T-helper 1 cell treated with Interleukin-12 subunit alpha and Interleukin-12 subunit beta and Interleukin-4 antibody, amounts not matched to agents 30 ng/mL and 1 ng/mL, for 36 hours (primary cell): ENCODE data around the gene ZFP36L2. TPM values are rescaled to one million over a fixed set of nuclear protein-coding genes. Genes with fewer than 3 reads are reported as not detected.

Source experiments
- intact Hi-C: fragments of 100-400 bp; cut with micrococcal nuclease; formaldehyde crosslinking; loops from one replicate; pipeline ENCODE4 v1.15.1; 2024
- total RNA-seq: library from RNA; stranded (reverse); gene quantifications from 2 replicates; pipeline ENCODE4 v1.2.3, GENCODE V29; 2022

Gene ZFP36L2
- total RNA-seq, 1 donor from 2014 or later = 142 TPM

- intact Hi-C loops = no loop called here
Measured at GRCh38 chr2:43248621-43249020, 22.2 kb upstream of the ZFP36L2 start.

DNA sequence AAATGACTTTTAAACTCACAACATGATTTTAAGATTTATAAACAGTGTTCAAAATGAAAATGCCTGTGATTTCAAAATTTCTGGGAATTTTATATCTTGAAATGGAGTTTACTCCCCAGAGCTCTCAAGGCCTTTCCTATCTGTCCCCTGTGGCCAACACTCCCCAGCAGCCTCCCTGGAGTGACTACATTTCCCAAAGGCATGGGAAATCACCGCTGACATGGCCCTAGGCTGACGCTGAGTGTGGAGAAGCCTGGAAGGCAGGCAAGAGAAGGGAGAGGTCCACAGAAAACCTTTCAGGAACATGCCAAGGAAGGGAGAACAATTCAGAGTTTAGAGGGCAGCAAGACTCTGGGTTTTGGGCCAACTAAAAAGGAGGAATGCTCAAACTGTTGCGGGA is 20.2 kb upstream of the ZFP36L2 start:
- intact Hi-C loops = no loop called here

DNA sequence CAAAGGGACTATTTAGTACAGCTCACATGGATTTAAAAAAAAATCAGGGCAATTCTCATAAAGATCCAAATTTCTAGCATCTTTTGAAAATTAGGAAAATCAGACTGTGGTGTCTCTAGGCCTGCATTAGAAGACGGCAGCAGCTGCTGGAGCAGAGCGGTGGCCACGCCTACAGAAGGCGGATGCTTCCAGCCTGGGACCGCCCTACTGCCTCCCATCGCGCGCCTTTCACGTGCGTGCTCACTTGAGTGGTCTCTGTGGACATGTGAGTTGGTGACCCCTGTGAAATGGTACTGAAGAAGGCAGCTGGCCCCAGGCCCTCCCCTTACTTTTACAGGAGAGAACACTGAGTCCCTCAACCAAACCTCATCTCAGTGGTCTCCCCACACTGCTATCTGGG is 15.2 kb upstream of the ZFP36L2 start:
- intact Hi-C loops = no loop called here

- intact Hi-C loops = no loop called here
Measured at GRCh38 chr2:43240766-43241150, 14.4 kb upstream of the ZFP36L2 start.

DNA sequence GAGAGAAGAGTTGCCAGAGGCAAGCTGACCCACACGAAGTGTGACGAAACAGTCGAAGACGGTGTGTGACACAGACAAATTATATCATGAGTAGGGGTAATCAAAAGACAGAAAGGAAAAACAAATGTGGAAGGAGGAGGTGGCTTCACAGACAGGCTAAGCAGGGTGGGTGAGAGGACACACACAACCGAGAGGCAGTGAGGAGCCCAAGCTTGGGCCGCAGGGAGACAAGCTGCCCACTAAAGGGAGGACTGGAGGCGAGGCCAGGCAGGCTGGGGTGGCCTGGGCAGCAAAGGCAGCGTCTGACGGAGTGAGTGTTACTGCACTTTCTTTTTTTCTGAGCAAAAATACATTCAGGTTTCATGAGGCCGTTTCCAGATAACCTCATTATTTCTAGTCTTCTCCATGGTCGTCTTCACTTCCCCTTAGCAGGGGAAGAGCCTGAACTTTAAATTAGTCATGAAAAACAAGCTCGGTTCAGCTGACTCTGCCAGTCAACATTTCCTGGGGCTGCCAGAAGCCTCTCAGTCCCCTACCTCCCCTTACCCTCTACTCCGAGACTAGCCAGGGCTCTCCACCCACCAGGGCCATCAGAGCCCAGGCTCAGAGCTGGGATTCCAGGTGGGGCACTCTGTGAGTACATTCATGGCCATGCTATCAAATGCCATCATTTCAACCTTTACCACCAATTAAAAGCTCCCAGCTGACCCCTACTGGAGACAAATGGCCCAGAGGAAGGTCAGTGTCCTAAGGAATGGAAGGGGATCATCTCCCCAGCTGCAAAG is 13.8 kb upstream of the ZFP36L2 start:
- intact Hi-C loops = no loop called here

- intact Hi-C loops = no loop called here
Measured at GRCh38 chr2:43238813-43239212, 12.4 kb upstream of the ZFP36L2 start.

DNA sequence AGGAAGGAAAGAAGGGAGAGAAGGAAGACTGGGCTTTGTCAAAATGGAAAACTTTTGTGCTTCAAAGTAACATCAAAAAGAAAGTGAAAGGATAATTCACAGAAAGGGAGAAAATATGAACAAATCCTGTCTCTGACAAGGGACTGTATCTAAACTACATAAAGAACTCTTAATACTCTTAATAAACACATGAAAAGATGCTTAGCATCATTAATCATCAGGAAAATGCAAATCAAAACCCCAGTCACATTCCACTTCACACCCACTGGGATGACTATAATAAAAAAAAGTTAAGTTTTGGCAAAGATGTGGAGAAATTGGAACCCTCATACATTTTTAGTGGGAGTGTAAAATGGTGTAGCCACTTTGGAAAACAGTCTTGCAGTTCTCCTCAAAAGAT is 11.8 kb upstream of the ZFP36L2 start:
- intact Hi-C loops = no loop called here

DNA sequence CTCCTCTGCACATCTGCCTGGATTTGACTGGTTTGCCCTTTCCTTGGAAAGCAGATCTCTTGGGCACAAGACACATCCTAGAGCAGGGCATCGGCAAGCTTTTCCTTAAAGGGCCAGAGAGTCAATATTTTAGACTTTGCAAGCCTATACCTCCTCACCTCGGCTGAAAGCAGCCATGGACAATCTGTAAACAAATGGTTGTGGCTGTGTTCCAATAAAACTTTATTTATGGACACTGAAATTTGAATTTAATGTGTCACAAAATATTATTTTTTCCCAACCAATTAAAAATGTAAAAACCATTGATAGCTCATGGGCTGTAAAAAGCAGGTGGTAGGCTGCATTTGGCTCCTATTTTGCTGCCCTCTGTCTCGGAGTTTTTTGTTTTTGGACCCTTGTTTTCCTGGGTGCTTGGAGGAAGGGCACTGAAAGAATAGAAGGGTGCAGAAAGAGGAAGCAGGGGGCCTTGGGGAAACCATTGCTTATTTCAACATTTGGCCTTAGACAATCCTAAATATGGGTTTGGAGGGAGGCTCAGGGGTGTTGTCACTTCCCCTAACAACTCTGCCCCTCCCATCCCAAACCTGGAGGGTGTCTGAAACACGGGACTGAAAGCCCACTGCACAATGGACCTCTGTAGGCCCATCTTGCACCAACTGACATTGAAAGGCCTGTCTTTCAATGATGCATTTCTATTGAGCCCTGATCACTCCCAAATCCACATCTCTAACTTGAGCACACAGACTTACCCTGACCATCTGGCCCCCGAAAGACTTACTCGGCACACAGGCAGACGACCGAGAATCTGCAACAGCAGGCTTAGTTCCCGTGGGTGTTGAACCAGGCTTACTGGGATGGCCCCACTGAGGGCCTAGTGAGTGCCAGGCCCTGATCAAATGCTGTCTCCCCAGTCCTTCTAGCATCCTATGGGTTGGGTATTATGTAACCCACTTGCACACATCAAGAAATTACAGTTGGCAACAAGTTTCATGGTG is 7.1 kb upstream of the ZFP36L2 start:
- intact Hi-C loops = no loop called here

- intact Hi-C loops = no loop called here
Measured at GRCh38 chr2:43230951-43231827, 4.8 kb upstream of the ZFP36L2 start.

- intact Hi-C loops = no loop called here
Measured at GRCh38 chr2:43230351-43230885, 4.0 kb upstream of the ZFP36L2 start.

DNA sequence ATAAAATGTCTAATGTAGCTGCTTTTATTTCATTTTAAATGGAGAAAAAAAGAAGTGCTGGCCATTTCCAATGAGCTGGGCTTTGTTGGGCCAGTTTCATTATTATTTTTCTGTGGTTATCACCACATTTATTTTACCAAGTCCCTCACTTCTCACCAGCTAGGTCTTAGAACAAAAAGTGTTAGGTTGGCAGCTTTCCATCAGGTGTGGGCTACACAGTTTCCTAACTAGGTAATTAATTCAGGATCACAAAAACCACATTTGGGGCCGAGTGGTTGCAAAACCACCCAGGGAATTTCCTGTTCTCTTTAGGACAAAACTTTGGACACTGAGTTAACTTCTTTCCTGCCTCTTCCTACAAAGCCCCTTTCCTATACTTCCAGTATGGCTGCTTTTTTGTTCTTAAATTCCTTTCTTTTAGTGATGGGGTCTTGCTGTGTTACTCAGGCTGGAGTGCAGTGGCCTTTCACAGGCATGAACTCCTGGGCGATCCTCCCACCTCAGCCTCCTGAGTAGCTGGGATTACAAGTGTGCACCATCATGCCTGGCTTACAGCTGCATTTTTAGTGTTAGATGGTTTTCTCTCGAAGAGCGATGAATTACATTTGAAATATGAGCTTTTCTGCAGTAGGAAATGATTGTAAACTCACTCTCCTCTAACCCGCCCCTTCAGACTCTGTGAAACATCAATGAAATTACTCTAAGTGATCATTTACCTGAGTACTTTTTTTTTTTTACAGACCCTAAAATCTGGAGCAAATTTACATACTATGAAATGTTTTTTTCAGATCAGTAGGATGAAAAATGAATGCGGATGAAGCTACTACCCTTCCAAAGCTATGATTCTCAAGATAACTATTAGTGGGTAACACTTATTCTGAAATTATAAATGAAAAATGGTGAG is 2.6 kb upstream of the ZFP36L2 start:
- intact Hi-C loops = loop anchor here (1.0 to 10.0 kb wide), 17 partner anchors 9 to 940 kb away; partner anchors contain the start of genes DYNC2LI1, PPM1B and THADA

DNA sequence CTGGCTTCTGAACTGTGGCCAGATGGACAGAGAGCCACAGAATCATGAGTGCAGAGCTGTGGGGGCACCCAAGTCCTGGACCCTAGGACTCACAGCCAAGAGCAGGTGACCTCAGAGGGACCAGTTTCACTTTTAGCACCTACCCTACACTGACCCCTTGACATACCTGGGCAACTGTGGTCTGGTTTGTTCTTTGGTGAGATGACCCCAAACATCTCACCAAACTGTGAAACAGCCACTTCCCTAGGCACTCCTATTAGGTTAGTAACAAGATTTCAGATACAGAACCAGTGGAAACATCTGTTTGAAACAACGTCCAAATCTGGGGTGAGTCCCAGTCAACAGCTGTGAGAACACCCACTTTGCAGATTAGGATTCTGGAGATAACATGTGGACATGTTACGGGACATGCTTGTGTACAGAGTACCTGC is 1.9 kb upstream of the ZFP36L2 start:
- intact Hi-C loops = loop anchor here (2.0 to 10.0 kb wide), 4 partner anchors 368 to 940 kb away; partner anchors contain the start of genes DYNC2LI1, PPM1B and THADA

GRCh38 chr2:43227830-43228281 is 1.4 kb upstream of the ZFP36L2 start:
- intact Hi-C loops = loop anchor here (2.0 to 10.0 kb wide), 5 partner anchors 369 to 941 kb away; partner anchors contain the start of genes COX7A2L, DYNC2LI1, PPM1B and THADA

DNA sequence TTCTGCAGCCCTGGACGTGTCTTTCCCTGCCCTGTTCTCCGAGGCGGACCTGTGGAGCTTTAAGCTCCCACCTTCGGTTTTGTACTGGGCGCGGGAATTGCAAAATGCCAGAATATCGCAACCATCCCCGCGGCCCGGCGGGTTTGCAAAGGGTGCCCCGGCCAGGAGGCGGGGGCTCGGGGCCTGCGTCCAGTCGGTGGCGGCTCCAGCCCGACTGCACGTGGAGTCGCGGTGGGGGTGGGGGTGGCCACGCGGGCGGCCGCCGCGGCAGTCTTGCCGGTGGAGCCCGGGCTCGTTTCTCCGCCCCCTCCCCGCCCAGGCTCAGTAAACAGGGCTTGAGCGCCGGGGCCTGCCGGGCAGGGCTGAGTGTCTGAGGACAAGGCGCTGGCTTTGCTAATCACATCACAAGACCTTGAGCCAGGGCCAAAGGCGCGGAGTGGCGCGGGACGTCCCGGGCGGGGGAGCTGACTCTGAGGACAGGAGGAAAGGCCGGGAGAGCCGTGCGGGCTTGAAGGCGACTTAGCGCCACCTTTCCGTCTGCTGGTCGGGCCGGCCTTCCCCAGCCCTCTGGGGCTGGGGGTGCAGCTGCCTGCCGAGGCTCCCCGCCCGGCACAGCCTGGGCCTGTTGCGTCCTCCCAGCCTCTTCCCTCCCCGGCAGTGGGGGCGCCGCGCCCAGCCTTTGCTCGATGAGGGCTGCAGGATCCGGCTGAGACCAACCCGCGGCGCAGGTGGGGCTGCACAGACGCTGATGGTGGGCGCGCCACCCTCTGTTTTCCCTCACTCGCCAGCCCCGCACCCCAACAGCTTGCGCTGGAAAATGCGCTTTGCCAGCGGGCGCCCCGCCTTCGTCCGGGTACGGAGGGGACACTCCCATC is 786 bp upstream of the ZFP36L2 start:
- intact Hi-C loops = loop anchor here (1.0 to 10.0 kb wide), 6 partner anchors 32 to 866 kb away; partner anchors contain the start of genes COX7A2L and DYNC2LI1

GRCh38 chr2:43225788-43226557 is 433 bp downstream of the ZFP36L2 start:
- intact Hi-C loops = loop anchor here (1.0 to 10.0 kb wide), 6 partner anchors 31 to 865 kb away; partner anchors contain the start of genes COX7A2L and DYNC2LI1

- intact Hi-C loops = loop anchor here (10.0 kb wide), 1 partner anchor 550 kb away; the partner anchor contains the start of gene DYNC2LI1
Measured at GRCh38 chr2:43225093-43225787, 1.2 kb downstream of the ZFP36L2 start.
